H9 (cell line): ENCODE results near the gene KRTAP1-5. TPM values are rescaled to one million over a fixed set of nuclear protein-coding genes. Genes with fewer than 3 reads are reported as not detected.

ENCODE experiments used
- DNase-seq: peaks from one replicate; pipeline ENCODE4 v3.0.0-alpha.2; 2017
- H2AFZ ChIP-seq: one replicate; pipeline ENCODE4 v1.6.1; 2013; ENCODE audit warnings: mild to moderate bottlenecking, low read length, control low read depth, moderate library complexity
- H2AK5ac ChIP-seq: 2 replicates; pipeline ENCODE4 v1.6.1; 2013; ENCODE audit warnings: low read length, control low read depth, mixed read lengths; ENCODE audit not compliant: insufficient read length
- H2BK120ac ChIP-seq: one replicate; pipeline ENCODE4 v1.6.1; 2013; ENCODE audit warnings: low read depth, mild to moderate bottlenecking, low read length, control low read depth, inconsistent platforms; ENCODE audit not compliant: poor library complexity, severe bottlenecking
- H2BK12ac ChIP-seq: 2 replicates; pipeline ENCODE4 v1.6.1; 2013; ENCODE audit warnings: low read length, control low read depth, mixed read lengths, low read depth; ENCODE audit not compliant: insufficient read length
- H2BK15ac ChIP-seq: 2 replicates; pipeline ENCODE4 v1.6.1; 2013; ENCODE audit warnings: low read depth, low read length, control low read depth
- H2BK20ac ChIP-seq: one replicate; pipeline ENCODE4 v1.6.1; 2013; ENCODE audit warnings: low read depth, mild to moderate bottlenecking, low read length, control low read depth, inconsistent platforms; ENCODE audit not compliant: poor library complexity, severe bottlenecking
- H2BK5ac ChIP-seq: 2 replicates; pipeline ENCODE4 v1.6.1; 2013; ENCODE audit warnings: low read length, control low read depth, mixed read lengths; ENCODE audit not compliant: insufficient read length
- H3K14ac ChIP-seq: 2 replicates; pipeline ENCODE4 v1.6.1; 2013; ENCODE audit warnings: low read length, control low read depth; ENCODE audit not compliant: insufficient read depth
- H3K18ac ChIP-seq: 2 replicates; pipeline ENCODE4 v1.6.1; 2013; ENCODE audit warnings: low read depth, mild to moderate bottlenecking, mixed read lengths, low read length, control low read depth; ENCODE audit not compliant: insufficient read length
- H3K23ac ChIP-seq: 2 replicates; pipeline ENCODE4 v1.6.1; 2013; ENCODE audit warnings: low read length, control low read depth, mixed read lengths, low read depth; ENCODE audit not compliant: insufficient read length
- H3K23me2 ChIP-seq: 2 replicates; pipeline ENCODE4 v1.6.1; 2013; ENCODE audit warnings: low read depth, mild to moderate bottlenecking, mixed read lengths, low read length, control low read depth; ENCODE audit not compliant: insufficient read length, poor library complexity, severe bottlenecking
- H3K27ac ChIP-seq: 2 replicates; pipeline ENCODE4 v1.5.1; 2013; ENCODE audit warnings: low read length, control low read depth, mixed read lengths, low read depth; ENCODE audit not compliant: insufficient read length
- H3K27me3 ChIP-seq: 2 replicates; pipeline ENCODE4 v1.6.1; 2013; ENCODE audit warnings: low read length, control low read depth, inconsistent platforms; ENCODE audit not compliant: insufficient read depth
- H3K4ac ChIP-seq: 2 replicates; pipeline ENCODE4 v1.6.1; 2013; ENCODE audit warnings: low read depth, mild to moderate bottlenecking, control low read depth, inconsistent platforms, low read length, moderate library complexity
- H3K4me1 ChIP-seq: 2 replicates; pipeline ENCODE4 v1.6.1; 2013; ENCODE audit warnings: low read length, control low read depth, inconsistent platforms; ENCODE audit not compliant: insufficient read depth
- H3K4me2 ChIP-seq: 2 replicates; pipeline ENCODE4 v1.6.1; 2013; ENCODE audit warnings: low read length, control low read depth, mixed read lengths; ENCODE audit not compliant: insufficient read length, insufficient read depth
- H3K56ac ChIP-seq: 2 replicates; pipeline ENCODE4 v1.6.1; 2013; ENCODE audit warnings: low read depth, mild to moderate bottlenecking, mixed read lengths, low read length, control low read depth; ENCODE audit not compliant: insufficient read length
- H3K79me1 ChIP-seq: 2 replicates; pipeline ENCODE4 v1.6.1; 2013; ENCODE audit warnings: low read depth, mild to moderate bottlenecking, moderate library complexity, low read length, control low read depth, inconsistent platforms; ENCODE audit not compliant: insufficient read depth, poor library complexity, severe bottlenecking
- H3K79me2 ChIP-seq: 2 replicates; pipeline ENCODE4 v1.6.1; 2013; ENCODE audit warnings: low read length, control low read depth, inconsistent platforms; ENCODE audit not compliant: insufficient read depth
- H3K9ac ChIP-seq: 2 replicates; pipeline ENCODE4 v1.6.1; 2013; ENCODE audit warnings: low read length, control low read depth, mixed read lengths; ENCODE audit not compliant: insufficient read length; ENCODE audit errors: extremely low read depth
- H3K9me3 ChIP-seq: one replicate; pipeline ENCODE4 v1.6.1; 2013; ENCODE audit warnings: low read depth, low read length, inconsistent platforms; ENCODE audit not compliant: control insufficient read depth
- H3T11ph ChIP-seq: one replicate; pipeline ENCODE4 v1.6.1; 2013; ENCODE audit warnings: mild to moderate bottlenecking, low read length, control low read depth, inconsistent platforms
- H4K20me1 ChIP-seq: one replicate; pipeline ENCODE4 v1.6.1; 2013; ENCODE audit not compliant: control insufficient read depth, insufficient read length, insufficient read depth
- H4K5ac ChIP-seq: 2 replicates; pipeline ENCODE4 v1.6.1; 2013; ENCODE audit warnings: low read depth, mild to moderate bottlenecking, mixed read lengths, low read length, control low read depth; ENCODE audit not compliant: insufficient read length
- H4K8ac ChIP-seq: replicated peaks from 2 replicates; pipeline ENCODE4 v1.6.1; 2013; ENCODE audit warnings: low read length, control low read depth, mixed read lengths, low read depth; ENCODE audit not compliant: insufficient read length
- H4K91ac ChIP-seq: 2 replicates; pipeline ENCODE4 v1.6.1; 2013; ENCODE audit warnings: low read depth, mild to moderate bottlenecking, moderate library complexity, mixed read lengths, low read length, control low read depth; ENCODE audit not compliant: insufficient read length
- H3K27ac Mint-ChIP-seq, 3 experiments: 2 replicates in 2 of 3; 3 replicates in 1 of 3; pipeline ENCODE4 v1.8.0; 2020 to 2021; ENCODE audit warnings: mixed read lengths in 3 of 3, mild to moderate bottlenecking in 1 of 3, moderate library complexity in 1 of 3
- H3K27me3 Mint-ChIP-seq: 2 replicates; pipeline ENCODE4 v1.8.0; 2021; ENCODE audit warnings: low read depth, mild to moderate bottlenecking, moderate library complexity, mixed read lengths
- H3K36me3 Mint-ChIP-seq, 3 experiments: 2 replicates in 2 of 3; 3 replicates in 1 of 3; pipeline ENCODE4 v1.8.0; 2020 to 2021; ENCODE audit warnings: low read depth in 3 of 3, mixed read lengths in 3 of 3; ENCODE audit not compliant: insufficient read depth in 1 of 3
- H3K4me1 Mint-ChIP-seq, 2 experiments: 2 replicates each; pipeline ENCODE4 v1.8.0; 2020; ENCODE audit warnings: mixed read lengths in 2 of 2
- H3K4me3 Mint-ChIP-seq, 2 experiments: 2 replicates in 1 of 2; 3 replicates in 1 of 2; pipeline ENCODE4 v1.8.0; 2020 to 2021; ENCODE audit warnings: mild to moderate bottlenecking in 2 of 2, mixed read lengths in 2 of 2, moderate library complexity in 1 of 2
- H3K9me3 Mint-ChIP-seq, 2 experiments: 2 replicates in 1 of 2; 3 replicates in 1 of 2; pipeline ENCODE4 v1.8.0; 2020; ENCODE audit warnings: mild to moderate bottlenecking in 2 of 2, mixed read lengths in 2 of 2, moderate library complexity in 1 of 2
- WGBS: extraction: QIAGEN DNeasy Blood & Tissue Kit; methylation state at CpG from one replicate; pipeline ENCODE4 v1.1.7; 2013; ENCODE audit warnings: missing lambda C conversion rate, low lambda C conversion rate, mixed read lengths; ENCODE audit not compliant: insufficient read length; ENCODE audit errors: extremely low coverage; 5-methylcytosine and 5-hydroxymethylcytosine counted together
- total RNA-seq: library from RNA; stranded (reverse); gene quantifications from 2 replicates; pipeline ENCODE4 v1.2.1, GENCODE V29; 2021
- TF ChIP-seq, protein P1 (sequence below): fragments of 200-600 bp; sonication (generic); conservative IDR thresholded peaks from 3 replicates; pipeline ENCODE4 v1.8.0; 2021; ENCODE audit warnings: antibody characterized with exemption, mild to moderate bottlenecking

KRTAP1-5 gene
- total RNA-seq, 1 experiment from 2014 or later: not detected

DNA sequence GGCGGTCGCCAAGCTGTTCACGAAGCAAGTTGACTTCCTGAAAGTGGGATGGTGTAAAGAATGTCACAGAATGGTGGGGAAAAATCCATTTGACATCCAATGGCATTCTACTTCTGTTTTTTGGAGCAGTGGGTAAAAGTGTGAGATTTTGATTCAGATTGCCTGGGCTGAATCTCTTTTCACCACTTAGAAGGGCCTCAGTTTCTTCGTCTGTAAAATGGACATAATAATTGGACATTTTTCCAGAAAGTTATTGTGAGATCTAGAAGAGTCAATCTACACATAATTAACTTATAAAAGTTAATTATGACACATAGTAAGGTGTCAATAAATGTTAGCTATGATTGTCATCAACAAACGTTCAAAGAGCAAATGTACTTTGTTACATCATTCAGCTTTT, 45.9 kb downstream of the KRTAP1-5 start:
- TF ChIP-seq, protein P1, sequence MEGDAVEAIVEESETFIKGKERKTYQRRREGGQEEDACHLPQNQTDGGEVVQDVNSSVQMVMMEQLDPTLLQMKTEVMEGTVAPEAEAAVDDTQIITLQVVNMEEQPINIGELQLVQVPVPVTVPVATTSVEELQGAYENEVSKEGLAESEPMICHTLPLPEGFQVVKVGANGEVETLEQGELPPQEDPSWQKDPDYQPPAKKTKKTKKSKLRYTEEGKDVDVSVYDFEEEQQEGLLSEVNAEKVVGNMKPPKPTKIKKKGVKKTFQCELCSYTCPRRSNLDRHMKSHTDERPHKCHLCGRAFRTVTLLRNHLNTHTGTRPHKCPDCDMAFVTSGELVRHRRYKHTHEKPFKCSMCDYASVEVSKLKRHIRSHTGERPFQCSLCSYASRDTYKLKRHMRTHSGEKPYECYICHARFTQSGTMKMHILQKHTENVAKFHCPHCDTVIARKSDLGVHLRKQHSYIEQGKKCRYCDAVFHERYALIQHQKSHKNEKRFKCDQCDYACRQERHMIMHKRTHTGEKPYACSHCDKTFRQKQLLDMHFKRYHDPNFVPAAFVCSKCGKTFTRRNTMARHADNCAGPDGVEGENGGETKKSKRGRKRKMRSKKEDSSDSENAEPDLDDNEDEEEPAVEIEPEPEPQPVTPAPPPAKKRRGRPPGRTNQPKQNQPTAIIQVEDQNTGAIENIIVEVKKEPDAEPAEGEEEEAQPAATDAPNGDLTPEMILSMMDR: no peak
- no peak overlapping the region for H3K4me2 ChIP-seq
- no peak overlapping the region for H3K23ac ChIP-seq
- H3K23me2 ChIP-seq: no peaks in the 10 kb centered on the region
- no peak overlapping the region for H2BK120ac ChIP-seq
- no peak overlapping the region for H3T11ph ChIP-seq
- H3K18ac ChIP-seq: no peak overlapping the region
- H3K4me1 ChIP-seq: no peaks in the 10 kb centered on the region; the same call in 1 of the 2 replicates
- no peak overlapping the region for H2BK5ac ChIP-seq
- H3K79me1 ChIP-seq: no peaks in the 10 kb centered on the region
- no peak overlapping the region for H3K56ac ChIP-seq
- no peak overlapping the region for H2BK20ac ChIP-seq
- no peak overlapping the region for H2AK5ac ChIP-seq
- H2BK15ac ChIP-seq: no peak overlapping the region
- Mint-ChIP-seq H3K27me3 (peaks cover 3% of the 10 kb centered on the region), H3K27ac (no peak overlapping the region), H3K4me1 (peaks cover 11 to 14% of the 10 kb centered on the region in 2 experiments), H3K36me3 (no peaks in the 10 kb centered on the region), H3K4me3 (no peak overlapping the region), H3K9me3 (no peaks in the 10 kb centered on the region)
- DNase-seq: no peak
- no peak overlapping the region for H4K5ac ChIP-seq
- H4K20me1 ChIP-seq: no peaks in the 10 kb centered on the region
- no peak overlapping the region for H2BK12ac ChIP-seq
- H2AFZ ChIP-seq: no peak overlapping the region
- no peaks in the 10 kb centered on the region for H3K9me3 ChIP-seq
- H3K14ac ChIP-seq: no peak overlapping the region
- no peak overlapping the region for H3K4ac ChIP-seq
- no peak overlapping the region for H4K91ac ChIP-seq
- H3K9ac ChIP-seq: no peak overlapping the region
- H4K8ac ChIP-seq: no peak overlapping the region
- no peak overlapping the region for H3K27ac ChIP-seq
- H3K27me3 ChIP-seq: no peaks in the 10 kb centered on the region
- no peaks in the 10 kb centered on the region for H3K79me2 ChIP-seq
- no CpG with 5 or more reads among the region's 5 CpGs for WGBS
